GM18517 (cell line): ENCODE measurements around the gene MUCL3.
"Not testable (repeated sequence)": the region's sequence is repeated elsewhere in the genome, so short reads cannot be mapped to it uniquely, and the experiment has no call there.

ENCODE experiments used
- ATAC-seq: cut with Tn5 transposase; IDR thresholded peaks from one replicate; pipeline ENCODE4 v1.9.1; 2021; ENCODE audit warnings: mild to moderate bottlenecking, moderate library complexity; ENCODE audit not compliant: unreplicated experiment

Gene MUCL3

GRCh38 chr6:30908700-30909099, 32.1 kb upstream of the MUCL3 start:
- ATAC-seq = no peak

- ATAC-seq = not testable (repeated sequence)
These were observed 30.3 kb upstream of the MUCL3 start for GRCh38 chr6:30910473-30910872.

GRCh38 chr6:30912746-30913520, 27.8 kb upstream of the MUCL3 start:
- ATAC-seq = no peak

GRCh38 chr6:30913721-30914075, 27.1 kb upstream of the MUCL3 start:
- no peak for ATAC-seq

DNA sequence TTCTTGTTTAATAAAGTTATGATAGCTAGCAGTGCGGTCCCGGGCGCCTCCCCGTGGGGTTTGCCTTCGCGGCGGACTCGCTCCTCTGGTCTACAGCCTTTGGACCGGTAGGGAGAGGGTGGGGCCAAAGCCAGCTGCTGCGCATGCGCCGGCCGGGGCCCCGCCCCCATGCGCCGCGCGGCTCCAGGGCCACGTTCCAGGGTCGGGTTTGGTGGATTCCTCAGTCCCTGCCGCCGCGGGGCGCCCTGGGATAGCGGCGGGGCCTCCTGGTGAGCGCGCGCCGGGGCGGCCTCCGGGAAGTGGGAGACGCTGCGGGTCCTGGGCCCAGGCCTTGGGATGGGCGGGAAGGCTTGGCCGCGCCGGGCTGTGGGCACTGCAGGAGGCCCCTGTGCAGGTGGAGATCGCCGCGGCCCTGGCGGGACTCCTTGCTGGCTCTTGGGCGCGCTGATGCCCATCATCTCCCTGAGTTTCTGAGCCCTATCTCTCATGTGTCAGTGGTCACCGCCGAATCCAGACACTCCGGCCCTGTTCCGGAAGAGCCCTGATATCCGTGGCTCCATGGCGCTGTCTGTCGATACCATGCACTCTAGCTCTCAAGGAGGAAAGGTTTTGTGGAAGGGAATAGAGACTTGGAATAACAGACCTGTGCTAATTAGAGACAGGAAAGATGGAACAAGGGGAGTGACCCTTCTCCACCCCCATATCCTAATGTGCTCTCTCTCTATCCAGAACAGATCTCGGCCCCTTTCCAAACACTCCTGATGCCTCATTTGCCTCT, 26.5 kb upstream of the MUCL3 start, which contains the start of gene VARS2:
Gene VARS2, plus strand, starts transcription at position 163 of the 778 bp plus-strand sequence. Its CDS starts 599 bp downstream, at position 762.
- peak; percentile 81 for ATAC-seq

GRCh38 chr6:30914854-30915590, 25.8 kb upstream of the MUCL3 start:
- no peak for ATAC-seq

GRCh38 chr6:30915591-30915946, 25.2 kb upstream of the MUCL3 start:
- ATAC-seq = no peak

- ATAC-seq = no peak
These were observed 23.7 kb upstream of the MUCL3 start for GRCh38 chr6:30917041-30917440.

DNA sequence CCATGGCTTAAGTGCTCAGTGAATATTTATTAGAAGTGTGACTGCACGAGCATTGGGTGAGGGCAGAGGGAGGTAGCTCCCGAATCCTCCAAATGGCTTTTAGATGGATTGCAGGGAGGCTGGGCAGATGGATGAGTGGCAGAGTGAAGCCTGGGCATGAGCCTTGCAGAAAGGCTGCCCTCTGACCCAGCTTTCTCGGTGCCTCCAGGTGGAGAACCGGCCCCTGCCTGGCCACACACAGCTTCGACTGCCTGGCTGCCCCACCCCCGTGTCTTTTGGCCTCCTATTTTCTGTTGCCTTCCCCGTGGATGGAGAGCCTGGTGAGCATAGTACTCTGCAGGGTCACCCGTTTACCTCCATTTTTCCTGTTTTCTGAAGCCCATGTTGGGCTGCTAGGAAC, 23.3 kb upstream of the MUCL3 start:
- no peak for ATAC-seq

DNA sequence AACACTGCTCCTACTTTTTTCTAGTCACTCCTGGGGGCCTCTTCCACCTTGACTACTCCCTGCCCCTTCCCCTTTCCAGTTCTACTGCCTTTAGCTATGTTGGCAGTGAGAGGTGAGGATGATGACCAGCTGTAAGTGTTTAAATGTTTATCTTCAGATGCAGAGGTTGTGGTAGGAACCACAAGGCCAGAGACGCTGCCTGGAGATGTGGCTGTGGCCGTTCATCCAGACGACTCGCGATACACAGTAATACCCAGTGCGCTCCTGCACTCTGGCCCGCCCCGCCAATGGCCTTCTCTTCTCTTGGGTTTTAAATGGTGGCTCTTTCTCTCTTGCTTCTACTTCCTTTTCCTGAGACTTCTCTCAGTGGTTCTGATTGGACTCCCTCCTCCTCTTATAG, 22.1 kb upstream of the MUCL3 start:
- no peak for ATAC-seq

- ATAC-seq = no peak
These were observed 18.3 kb upstream of the MUCL3 start for GRCh38 chr6:30922447-30922852.

DNA sequence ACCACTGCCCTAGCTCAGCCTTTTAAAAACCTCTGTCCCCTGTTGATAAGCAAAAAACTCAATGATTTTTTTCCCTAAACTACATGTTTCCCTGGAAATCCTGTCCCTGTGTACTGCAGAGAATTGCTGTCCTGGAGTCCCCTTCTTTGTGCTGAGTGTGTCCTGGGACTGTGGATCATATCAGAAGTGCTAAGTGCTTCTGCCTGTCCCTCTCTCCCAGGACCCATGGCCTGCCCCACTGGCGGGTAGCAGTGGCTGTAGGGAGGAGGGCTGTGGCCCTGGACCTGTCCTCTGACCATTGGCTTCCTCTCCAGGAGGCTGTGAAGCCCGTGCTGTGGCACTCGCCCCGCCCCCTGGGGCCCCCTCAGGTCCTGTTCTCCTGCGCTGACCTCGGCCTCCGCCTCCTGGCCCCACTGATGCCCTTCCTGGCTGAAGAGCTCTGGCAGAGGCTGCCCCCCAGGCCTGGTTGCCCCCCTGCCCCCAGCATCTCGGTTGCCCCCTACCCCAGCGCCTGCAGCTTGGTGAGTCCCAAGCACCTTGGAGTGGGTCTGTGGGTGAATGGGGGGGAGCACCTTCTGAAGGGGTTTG, 16.6 kb upstream of the MUCL3 start:
- ATAC-seq = not testable (repeated sequence)

- no peak for ATAC-seq
These were observed 14.1 kb upstream of the MUCL3 start for GRCh38 chr6:30926644-30927043.

DNA sequence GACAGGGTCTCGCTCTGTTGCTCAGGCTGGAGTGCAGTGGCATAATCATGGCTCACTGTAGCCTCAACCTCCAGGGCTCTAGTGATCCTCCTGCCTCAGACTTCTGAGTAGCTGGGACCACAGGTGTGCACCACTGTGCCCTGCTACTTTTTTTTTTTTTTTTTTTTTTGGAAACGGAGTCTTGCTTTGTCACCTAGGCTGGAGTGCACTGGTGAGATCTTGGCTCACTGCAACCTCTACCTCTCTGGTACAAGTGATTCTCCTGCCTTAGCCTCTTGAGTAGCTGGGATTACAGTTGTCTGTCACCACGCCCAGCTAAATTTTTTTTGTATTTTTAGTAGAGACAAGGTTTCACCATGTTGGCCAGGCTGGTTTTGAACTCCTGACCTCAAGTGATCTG, 13.7 kb upstream of the MUCL3 start:
- ATAC-seq = not testable (repeated sequence)

GRCh38 chr6:30928677-30929076, 12.1 kb upstream of the MUCL3 start:
- ATAC-seq = no peak

- ATAC-seq = no peak
These were observed 10.3 kb upstream of the MUCL3 start for GRCh38 chr6:30930506-30930905.

GRCh38 chr6:30931272-30931671, 9.5 kb upstream of the MUCL3 start:
- no peak for ATAC-seq

DNA sequence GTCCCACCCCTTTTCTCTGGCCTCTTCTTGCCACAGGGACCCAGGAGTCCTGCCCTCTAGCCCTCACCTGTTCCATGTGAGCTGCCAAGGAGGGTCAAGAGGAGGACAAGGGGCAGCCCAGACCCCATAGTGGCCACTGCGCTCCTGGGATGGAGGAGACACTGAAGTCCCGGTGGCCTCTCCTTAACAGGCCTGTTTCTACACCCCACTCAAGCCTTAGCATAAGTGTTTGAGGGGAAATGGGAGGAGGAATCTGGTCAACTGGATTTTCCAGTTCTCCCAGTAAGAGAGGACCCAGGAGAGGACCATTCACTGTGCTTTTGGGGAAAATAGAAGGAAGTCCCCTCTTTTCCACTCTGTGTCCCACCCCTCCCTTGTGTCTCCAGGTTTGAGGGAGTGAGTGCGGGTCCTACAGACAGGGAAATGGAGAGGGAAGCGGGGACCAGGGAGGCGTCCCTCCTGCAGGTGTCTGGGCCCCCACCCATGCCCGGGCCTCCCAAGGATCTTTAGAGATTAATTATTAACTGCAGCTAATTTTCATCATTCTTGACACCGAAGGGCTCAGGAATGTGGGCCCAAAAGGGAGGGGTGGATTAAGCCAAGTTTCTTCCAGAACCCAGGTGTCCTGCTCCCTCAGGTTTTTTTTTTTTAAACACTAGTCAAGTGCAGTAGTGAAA, 8.7 kb upstream of the MUCL3 start, which contains the start of gene SFTA2:
Gene SFTA2, minus strand, starts transcription at position 202 of the 677 bp plus-strand sequence. Its CDS starts 74 bp downstream, at position 128.
- ATAC-seq = no peak

GRCh38 chr6:30932665-30933365, 8.0 kb upstream of the MUCL3 start:
- no peak for ATAC-seq

DNA sequence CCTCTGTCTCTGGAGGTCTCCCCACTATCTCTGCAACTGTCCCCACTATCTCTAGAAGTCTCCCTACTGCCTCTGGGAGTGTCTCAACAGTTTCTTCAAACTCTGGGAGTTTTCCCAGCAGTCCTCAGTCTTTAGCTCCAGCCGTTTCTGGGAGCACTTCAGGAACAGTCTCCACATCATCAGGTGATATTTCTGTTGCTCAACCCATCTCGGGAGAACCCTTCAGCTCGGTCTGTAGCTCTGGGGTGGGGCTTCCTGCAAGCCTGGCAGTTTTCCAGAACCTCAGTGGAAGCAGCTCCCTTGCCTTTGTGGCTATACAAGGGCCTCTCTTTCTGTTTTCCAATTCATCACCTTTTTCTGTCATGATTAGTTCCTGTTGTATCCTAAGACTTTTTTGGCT, 5.8 kb upstream of the MUCL3 start:
- no peak for ATAC-seq
